Central memory CD8-positive, alpha-beta T cell (primary cell): Measurements from ENCODE around the gene HES1.
"Not testable (repeated sequence)": the region's sequence is repeated elsewhere in the genome, so short reads cannot be mapped to it uniquely, and the experiment has no call there.

Source experiments
- ATAC-seq: fragments of 150-1000 bp; cut with Tn5 transposase; replicated peaks from 2 replicates; pipeline ENCODE4 v1.10.0; 2022; ENCODE audit warnings: mild to moderate bottlenecking, moderate FRiP score, moderate number of reproducible peaks; ENCODE audit not compliant: poor library complexity, severe bottlenecking; ENCODE audit errors: extremely low read depth
- DNase-seq, 2 donors: peaks; one replicate each; pipeline ENCODE4 v3.0.0; 2021; ENCODE audit warnings: low spot score in 2 of 2
- H3K27ac Mint-ChIP-seq: one replicate; pipeline ENCODE4 v1.8.0; 2022; ENCODE audit warnings: low read depth, mild to moderate bottlenecking, moderate library complexity, mixed read lengths
- H3K27me3 Mint-ChIP-seq: one replicate; pipeline ENCODE4 v1.8.0; 2022; ENCODE audit warnings: mixed read lengths
- H3K36me3 Mint-ChIP-seq: one replicate; pipeline ENCODE4 v1.8.0; 2022; ENCODE audit warnings: mild to moderate bottlenecking, moderate library complexity, mixed read lengths; ENCODE audit not compliant: insufficient read depth
- H3K4me1 Mint-ChIP-seq: one replicate; pipeline ENCODE4 v1.8.0; 2022; ENCODE audit warnings: mixed read lengths
- H3K4me3 Mint-ChIP-seq: one replicate; pipeline ENCODE4 v1.8.0; 2022; ENCODE audit warnings: mild to moderate bottlenecking, moderate library complexity, mixed read lengths
- H3K9me3 Mint-ChIP-seq: one replicate; pipeline ENCODE4 v1.8.0; 2022; ENCODE audit warnings: mixed read lengths

The HES1 gene

GRCh38 chr3:194135806-194136518, at the start of gene HES1:
Gene HES1, plus strand, starts transcription at chr3:194136148. Its CDS starts 233 bp downstream, at chr3:194136381.
- Mint-ChIP-seq H3K36me3 (peaks cover 18% of the 10 kb centered on the region), H3K9me3 (no peaks in the 10 kb centered on the region), H3K4me1 (peaks cover 39% of the 10 kb centered on the region), H3K27ac (peak within 1 kb of the TSS; percentile 94), H3K4me3 (peak within 1 kb of the TSS; percentile 84), H3K27me3 (peaks cover 83% of the 10 kb centered on the region)
- ATAC-seq = no peak
- no peak for DNase-seq

GRCh38 chr3:194086388-194087075, 49.4 kb upstream of the HES1 start:
- DNase-seq (no peak), ATAC-seq (no peak)
- Mint-ChIP-seq H3K27ac (no peak overlapping the region), H3K27me3 (peaks cover 26% of the 10 kb centered on the region), H3K9me3 (no peaks in the 10 kb centered on the region), H3K36me3 (no peaks in the 10 kb centered on the region), H3K4me1 (peaks cover 9% of the 10 kb centered on the region), H3K4me3 (no peak overlapping the region)

GRCh38 chr3:194087280-194087679, 48.7 kb upstream of the HES1 start:
- Mint-ChIP-seq H3K4me3 (no peak overlapping the region), H3K4me1 (peaks cover 9% of the 10 kb centered on the region), H3K27ac (no peak overlapping the region), H3K27me3 (peaks cover 25% of the 10 kb centered on the region), H3K36me3 (no peaks in the 10 kb centered on the region), H3K9me3 (no peaks in the 10 kb centered on the region)
- no peak for ATAC-seq
- DNase-seq = no peak

GRCh38 chr3:194087995-194088855, 47.7 kb upstream of the HES1 start:
- no peak for ATAC-seq
- Mint-ChIP-seq H3K36me3 (no peaks in the 10 kb centered on the region), H3K4me1 (peaks cover 9% of the 10 kb centered on the region), H3K27ac (no peak overlapping the region), H3K27me3 (peaks cover 15% of the 10 kb centered on the region), H3K4me3 (no peak overlapping the region), H3K9me3 (no peaks in the 10 kb centered on the region)
- no peak for DNase-seq

GRCh38 chr3:194089357-194090177, 46.4 kb upstream of the HES1 start:
- ATAC-seq (no peak), DNase-seq (no peak)
- Mint-ChIP-seq H3K27ac (no peak overlapping the region), H3K4me3 (no peak overlapping the region), H3K4me1 (peaks cover under 1% of the 10 kb centered on the region), H3K9me3 (no peaks in the 10 kb centered on the region), H3K27me3 (peaks cover 15% of the 10 kb centered on the region), H3K36me3 (no peaks in the 10 kb centered on the region)

GRCh38 chr3:194090178-194090555, 45.8 kb upstream of the HES1 start:
- H3K9me3 Mint-ChIP-seq = not testable (repeated sequence)

GRCh38 chr3:194090716-194091115, 45.2 kb upstream of the HES1 start:
- Mint-ChIP-seq H3K9me3 (no peaks in the 10 kb centered on the region), H3K27me3 (peaks cover 15% of the 10 kb centered on the region), H3K36me3 (no peaks in the 10 kb centered on the region), H3K4me3 (no peak overlapping the region), H3K27ac (no peak overlapping the region), H3K4me1 (no peaks in the 10 kb centered on the region)
- ATAC-seq (no peak), DNase-seq (no peak)

More at GRCh38 chr3:194090178-194090555, 45.8 kb upstream of the HES1 start:
- DNase-seq, H3K36me3 Mint-ChIP-seq, H3K4me3 Mint-ChIP-seq, H3K27ac Mint-ChIP-seq, ATAC-seq, H3K4me1 Mint-ChIP-seq: not testable (repeated sequence)
- H3K27me3 Mint-ChIP-seq = peaks cover 15% of the 10 kb centered on the region

GRCh38 chr3:194091141-194091540, 44.8 kb upstream of the HES1 start:
- no peak for ATAC-seq
- Mint-ChIP-seq H3K9me3 (no peaks in the 10 kb centered on the region), H3K4me3 (no peak overlapping the region), H3K36me3 (no peaks in the 10 kb centered on the region), H3K27me3 (peaks cover 13% of the 10 kb centered on the region), H3K4me1 (no peaks in the 10 kb centered on the region), H3K27ac (no peak overlapping the region)
- DNase-seq = no peak

- not testable (repeated sequence) for H3K4me1 Mint-ChIP-seq, H3K9me3 Mint-ChIP-seq, DNase-seq, H3K27me3 Mint-ChIP-seq, ATAC-seq, H3K4me3 Mint-ChIP-seq, H3K36me3 Mint-ChIP-seq, H3K27ac Mint-ChIP-seq
Observed at GRCh38 chr3:194091897-194092296, 44.1 kb upstream of the HES1 start.

GRCh38 chr3:194092881-194093301, 43.1 kb upstream of the HES1 start:
- DNase-seq (no peak), ATAC-seq (no peak)
- no peaks in the 10 kb centered on the region for H3K36me3 Mint-ChIP-seq
- peaks cover under 1% of the 10 kb centered on the region for H3K27me3 Mint-ChIP-seq
- H3K27ac Mint-ChIP-seq = no peak overlapping the region
- no peaks in the 10 kb centered on the region for H3K9me3 Mint-ChIP-seq
- no peak overlapping the region for H3K4me3 Mint-ChIP-seq
- H3K4me1 Mint-ChIP-seq = no peaks in the 10 kb centered on the region

- no peak for DNase-seq
- no peak for ATAC-seq
- no peaks in the 10 kb centered on the region for H3K9me3 Mint-ChIP-seq
- no peak overlapping the region for H3K4me3 Mint-ChIP-seq
- H3K27me3 Mint-ChIP-seq = peaks cover 10% of the 10 kb centered on the region
- no peak overlapping the region for H3K27ac Mint-ChIP-seq
- no peaks in the 10 kb centered on the region for H3K4me1 Mint-ChIP-seq
- no peaks in the 10 kb centered on the region for H3K36me3 Mint-ChIP-seq
Observed at GRCh38 chr3:194093842-194094241, 42.1 kb upstream of the HES1 start.

GRCh38 chr3:194095464-194095863, 40.5 kb upstream of the HES1 start:
- H3K36me3 Mint-ChIP-seq = no peaks in the 10 kb centered on the region
- H3K27me3 Mint-ChIP-seq = peaks cover 26% of the 10 kb centered on the region
- DNase-seq = no peak
- no peaks in the 10 kb centered on the region for H3K4me1 Mint-ChIP-seq
- H3K9me3 Mint-ChIP-seq = no peaks in the 10 kb centered on the region
- ATAC-seq = no peak
- no peak overlapping the region for H3K27ac Mint-ChIP-seq
- no peak overlapping the region for H3K4me3 Mint-ChIP-seq
